ENCODE results near the gene ENAM.
A peak's percentile ranks its signal among the peaks of the same experiment; 100 is the strongest.
"Not testable (repeated sequence)": the region's sequence is repeated elsewhere in the genome, so short reads cannot be mapped to it uniquely, and the experiment has no call there.

The ENAM gene

GRCh38 chr4:70682142-70682541 is 53.6 kb downstream of the ENAM start:
- H4K91ac ChIP-seq (ENCODE audit: low read depth, low read length); H2BK120ac ChIP-seq (ENCODE audit: insufficient read depth, low read length, poor library complexity); H2BK5ac ChIP-seq (ENCODE audit: low read depth, low read length, poor library complexity); H2AFZ ChIP-seq (ENCODE audit: insufficient read depth, low read length, poor library complexity); H3K27me3 ChIP-seq (ENCODE audit: insufficient read depth, low read length); H3K18ac ChIP-seq (ENCODE audit: low read length); H4K8ac ChIP-seq (ENCODE audit: low read depth, low read length); H2BK12ac ChIP-seq (ENCODE audit: low read length); H3K9ac ChIP-seq (ENCODE audit: low read length); H3K27ac ChIP-seq (ENCODE audit: low read depth, low read length); H3K4me1 ChIP-seq (ENCODE audit: control insufficient read depth in 1 of 2, insufficient read depth in 2 of 2, low read length in 2 of 2); H3K14ac ChIP-seq (ENCODE audit: low read length); H3K23ac ChIP-seq (ENCODE audit: low read length); H3K4me2 ChIP-seq (ENCODE audit: low read length); H4K12ac ChIP-seq (ENCODE audit: low read depth, low read length); H3K9me3 ChIP-seq (ENCODE audit: insufficient read depth, low read depth, low read length); H3K4me3 ChIP-seq (ENCODE audit: low read depth, low read length); H3K79me1 ChIP-seq (ENCODE audit: low read length); H3K36me3 ChIP-seq (ENCODE audit: control insufficient read depth in 1 of 2, insufficient read depth in 2 of 2, low read length in 2 of 2); H2AK5ac ChIP-seq (ENCODE audit: low read length); H3K4ac ChIP-seq (ENCODE audit: low read depth, low read length); H3K79me2 ChIP-seq (ENCODE audit: control insufficient read depth, insufficient read depth, low read length, poor library complexity); DNase-seq: not testable (repeated sequence)
- WGBS (ENCODE audit: extremely low coverage, insufficient coverage, insufficient read length) = no CpG with 5 or more reads among the region's 3 CpGs

- H3K79me2 ChIP-seq (ENCODE audit: control insufficient read depth, insufficient read depth, low read length, poor library complexity) = peaks cover 10% of the 10 kb centered on the region
- H2BK5ac ChIP-seq (ENCODE audit: low read depth, low read length, poor library complexity) = peak overlapping the region; percentile 42
- peak overlapping the region; percentile 97 for H2AFZ ChIP-seq (ENCODE audit: insufficient read depth, low read length, poor library complexity)
- no peak overlapping the region for H3K23ac ChIP-seq (ENCODE audit: low read length)
- H3K18ac ChIP-seq (ENCODE audit: low read length) = no peak overlapping the region
- H3K79me1 ChIP-seq (ENCODE audit: low read length) = peaks cover 8% of the 10 kb centered on the region
- no peak overlapping the region for H3K4ac ChIP-seq (ENCODE audit: low read depth, low read length)
- H4K91ac ChIP-seq (ENCODE audit: low read depth, low read length) = peak overlapping the region; percentile 45
- H3K14ac ChIP-seq (ENCODE audit: low read length) = no peak overlapping the region
- H3K4me1 ChIP-seq (ENCODE audit: control insufficient read depth in 1 of 2, insufficient read depth in 2 of 2, low read length in 2 of 2) = peaks cover 5 to 6% of the 10 kb centered on the region in 2 experiments
- H3K36me3 ChIP-seq (ENCODE audit: control insufficient read depth in 1 of 2, insufficient read depth in 2 of 2, low read length in 2 of 2) = peaks cover 2 to 3% of the 10 kb centered on the region in 2 experiments
- no peak for DNase-seq
- H4K8ac ChIP-seq (ENCODE audit: low read depth, low read length) = peak overlapping the region; percentile 98
- no peak overlapping the region for H2AK5ac ChIP-seq (ENCODE audit: low read length)
- H2BK120ac ChIP-seq (ENCODE audit: insufficient read depth, low read length, poor library complexity) = peak overlapping the region; percentile 8
- peak overlapping the region; percentile 92 for H3K27ac ChIP-seq (ENCODE audit: low read depth, low read length)
- H3K4me3 ChIP-seq (ENCODE audit: low read depth, low read length) = peak overlapping the region; percentile 96
- no CpG with 5 or more reads among the region's 13 CpGs for WGBS (ENCODE audit: extremely low coverage, insufficient coverage, insufficient read length)
- peak overlapping the region; percentile 90 for H3K4me2 ChIP-seq (ENCODE audit: low read length)
- H2BK12ac ChIP-seq (ENCODE audit: low read length) = no peak overlapping the region
- peak overlapping the region; percentile 99 for H3K9ac ChIP-seq (ENCODE audit: low read length)
- H3K27me3 ChIP-seq (ENCODE audit: insufficient read depth, low read length) = no peaks in the 10 kb centered on the region
- no peaks in the 10 kb centered on the region for H3K9me3 ChIP-seq (ENCODE audit: insufficient read depth, low read depth, low read length)
- H4K12ac ChIP-seq (ENCODE audit: low read depth, low read length) = peak overlapping the region; percentile 82
Measured at GRCh38 chr4:70687392-70687791, 58.8 kb downstream of the ENAM start.

GRCh38 chr4:70687821-70688794 is 59.6 kb downstream of the ENAM start, which contains the start of gene UTP3:
UTP3 (plus strand) TSS chr4:70688532; CDS start chr4:70688678, 146 bp downstream.
- no CpG with 5 or more reads among the region's 70 CpGs for WGBS (ENCODE audit: extremely low coverage, insufficient coverage, insufficient read length)
- peak within 1 kb of the TSS; percentile 97 for H2AFZ ChIP-seq (ENCODE audit: insufficient read depth, low read length, poor library complexity)
- peak within 1 kb of the TSS; percentile 91 for H4K12ac ChIP-seq (ENCODE audit: low read depth, low read length)
- peaks cover 8% of the 10 kb centered on the region for H3K79me1 ChIP-seq (ENCODE audit: low read length)
- H3K4me3 ChIP-seq (ENCODE audit: low read depth, low read length) = peak within 1 kb of the TSS; percentile 96
- peak within 1 kb of the TSS; percentile 77 for H3K18ac ChIP-seq (ENCODE audit: low read length)
- peaks cover 2 to 3% of the 10 kb centered on the region in 2 experiments for H3K36me3 ChIP-seq (ENCODE audit: control insufficient read depth in 1 of 2, insufficient read depth in 2 of 2, low read length in 2 of 2)
- no peaks in the 10 kb centered on the region for H3K27me3 ChIP-seq (ENCODE audit: insufficient read depth, low read length)
- peak within 1 kb of the TSS; percentile 91 for H3K4ac ChIP-seq (ENCODE audit: low read depth, low read length)
- peaks cover 5 to 6% of the 10 kb centered on the region in 2 experiments for H3K4me1 ChIP-seq (ENCODE audit: control insufficient read depth in 1 of 2, insufficient read depth in 2 of 2, low read length in 2 of 2)
- H3K79me2 ChIP-seq (ENCODE audit: control insufficient read depth, insufficient read depth, low read length, poor library complexity) = peaks cover 10% of the 10 kb centered on the region
- peak within 1 kb of the TSS; percentile 99 for H3K9ac ChIP-seq (ENCODE audit: low read length)
- H3K27ac ChIP-seq (ENCODE audit: low read depth, low read length) = peak within 1 kb of the TSS; percentile 92
- H4K8ac ChIP-seq (ENCODE audit: low read depth, low read length) = peak within 1 kb of the TSS; percentile 98
- H3K14ac ChIP-seq (ENCODE audit: low read length) = peak within 1 kb of the TSS; percentile 81
- peak; percentile 95 to 99 for DNase-seq
- H3K23ac ChIP-seq (ENCODE audit: low read length) = no peak within 1 kb of the TSS
- peak within 1 kb of the TSS; percentile 42 for H2BK5ac ChIP-seq (ENCODE audit: low read depth, low read length, poor library complexity)
- H4K91ac ChIP-seq (ENCODE audit: low read depth, low read length) = peak within 1 kb of the TSS; percentile 57
- H3K4me2 ChIP-seq (ENCODE audit: low read length) = peak within 1 kb of the TSS; percentile 90
- H3K9me3 ChIP-seq (ENCODE audit: insufficient read depth, low read depth, low read length) = no peaks in the 10 kb centered on the region
- peak within 1 kb of the TSS; percentile 33 for H2AK5ac ChIP-seq (ENCODE audit: low read length)
- H2BK12ac ChIP-seq (ENCODE audit: low read length) = no peak within 1 kb of the TSS
- H2BK120ac ChIP-seq (ENCODE audit: insufficient read depth, low read length, poor library complexity) = peak within 1 kb of the TSS; percentile 18

- Histone ChIP-seq H3K4ac (ENCODE audit: low read depth, low read length) (peak overlapping the region; percentile 91), H2AK5ac (ENCODE audit: low read length) (peak overlapping the region; percentile 33), H4K12ac (ENCODE audit: low read depth, low read length) (peak overlapping the region; percentile 91), H2BK120ac (ENCODE audit: insufficient read depth, low read length, poor library complexity) (peak overlapping the region; percentile 18), H2BK12ac (ENCODE audit: low read length) (no peak overlapping the region), H2AFZ (ENCODE audit: insufficient read depth, low read length, poor library complexity) (peak overlapping the region; percentile 50), H3K9me3 (ENCODE audit: insufficient read depth, low read depth, low read length) (no peaks in the 10 kb centered on the region), H3K79me1 (ENCODE audit: low read length) (peaks cover 8% of the 10 kb centered on the region), H3K27me3 (ENCODE audit: insufficient read depth, low read length) (no peaks in the 10 kb centered on the region), H3K79me2 (ENCODE audit: control insufficient read depth, insufficient read depth, low read length, poor library complexity) (peaks cover 10% of the 10 kb centered on the region), H3K27ac (ENCODE audit: low read depth, low read length) (peak overlapping the region; percentile 59), H3K18ac (ENCODE audit: low read length) (peak overlapping the region; percentile 71), H4K8ac (ENCODE audit: low read depth, low read length) (peak overlapping the region; percentile 87), H4K91ac (ENCODE audit: low read depth, low read length) (peak overlapping the region; percentile 57), H3K4me2 (ENCODE audit: low read length) (peak overlapping the region; percentile 90), H3K36me3 (ENCODE audit: control insufficient read depth in 1 of 2, insufficient read depth in 2 of 2, low read length in 2 of 2) (peaks cover 2 to 5% of the 10 kb centered on the region in 2 experiments), H2BK5ac (ENCODE audit: low read depth, low read length, poor library complexity) (peak overlapping the region; percentile 28), H3K14ac (ENCODE audit: low read length) (peak overlapping the region; percentile 81), H3K4me1 (ENCODE audit: control insufficient read depth in 1 of 2, insufficient read depth in 2 of 2, low read length in 2 of 2) (peaks cover 5 to 6% of the 10 kb centered on the region in 2 experiments), H3K9ac (ENCODE audit: low read length) (peak overlapping the region; percentile 87), H3K23ac (ENCODE audit: low read length) (no peak overlapping the region), H3K4me3 (ENCODE audit: low read depth, low read length) (peak overlapping the region; percentile 96)
- no peak for DNase-seq
- no CpG with 5 or more reads among the region's 19 CpGs for WGBS (ENCODE audit: extremely low coverage, insufficient coverage, insufficient read length)
Measured at GRCh38 chr4:70688795-70689231, 60.3 kb downstream of the ENAM start.
